Endothelial cell (in vitro differentiated cells): ENCODE measurements around the gene OR2A25. TPM values are rescaled to one million over a fixed set of nuclear protein-coding genes. Genes with fewer than 3 reads are reported as not detected.

Source experiments
- DNase-seq: peaks from one replicate; pipeline ENCODE4 v3.0.0; 2021; ENCODE audit warnings: low spot score
- H3K27ac Mint-ChIP-seq: one replicate; pipeline ENCODE4 v1.8.0; 2021; ENCODE audit warnings: mixed read lengths, inconsistent platforms; ENCODE audit not compliant: unreplicated experiment
- H3K27me3 Mint-ChIP-seq: one replicate; pipeline ENCODE4 v1.8.0; 2021; ENCODE audit warnings: mild to moderate bottlenecking, moderate library complexity, mixed read lengths, inconsistent platforms; ENCODE audit not compliant: unreplicated experiment
- H3K36me3 Mint-ChIP-seq: one replicate; pipeline ENCODE4 v1.8.0; 2021; ENCODE audit warnings: mild to moderate bottlenecking, low read depth, mixed read lengths, inconsistent platforms; ENCODE audit not compliant: unreplicated experiment
- H3K4me1 Mint-ChIP-seq: one replicate; pipeline ENCODE4 v1.8.0; 2021; ENCODE audit warnings: mild to moderate bottlenecking, mixed read lengths, inconsistent platforms; ENCODE audit not compliant: unreplicated experiment
- H3K4me3 Mint-ChIP-seq: one replicate; pipeline ENCODE4 v1.8.0; 2021; ENCODE audit warnings: mild to moderate bottlenecking, mixed read lengths, inconsistent platforms; ENCODE audit not compliant: unreplicated experiment
- H3K9me3 Mint-ChIP-seq: one replicate; pipeline ENCODE4 v1.8.0; 2021; ENCODE audit warnings: mixed read lengths, inconsistent platforms; ENCODE audit not compliant: unreplicated experiment
- long read RNA-seq: library from polyadenylated mRNA; unstranded; transcript quantifications from one replicate; pipeline ENCODE4 v2.0.0, GENCODE V29; 2020; ENCODE audit not compliant: unreplicated experiment
- total RNA-seq: library from RNA; stranded (reverse); fragmentation: NEBNext Ultra II Directional; extraction: Animal tissue kit (Norgen Biotek cat#: 25700); gene quantifications from one replicate; pipeline ENCODE4 v1.2.1, GENCODE V29; 2021; ENCODE audit not compliant: unreplicated experiment
- TF ChIP-seq, protein P1 (sequence below): fragments of 200-600 bp; sonication (generic); IDR thresholded peaks from one replicate; pipeline ENCODE4 v1.5.0; 2021; ENCODE audit warnings: antibody characterized with exemption; ENCODE audit not compliant: unreplicated experiment

The OR2A25 gene, protein sequence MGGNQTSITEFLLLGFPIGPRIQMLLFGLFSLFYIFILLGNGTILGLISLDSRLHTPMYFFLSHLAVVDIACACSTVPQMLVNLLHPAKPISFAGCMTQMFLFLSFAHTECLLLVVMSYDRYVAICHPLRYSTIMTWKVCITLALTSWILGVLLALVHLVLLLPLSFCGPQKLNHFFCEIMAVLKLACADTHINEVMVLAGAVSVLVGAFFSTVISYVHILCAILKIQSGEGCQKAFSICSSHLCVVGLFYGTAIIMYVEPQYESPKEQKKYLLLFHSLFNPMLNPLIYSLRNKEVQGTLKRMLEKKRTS
- not detected for total RNA-seq
- long read RNA-seq, result 0 reads

DNA sequence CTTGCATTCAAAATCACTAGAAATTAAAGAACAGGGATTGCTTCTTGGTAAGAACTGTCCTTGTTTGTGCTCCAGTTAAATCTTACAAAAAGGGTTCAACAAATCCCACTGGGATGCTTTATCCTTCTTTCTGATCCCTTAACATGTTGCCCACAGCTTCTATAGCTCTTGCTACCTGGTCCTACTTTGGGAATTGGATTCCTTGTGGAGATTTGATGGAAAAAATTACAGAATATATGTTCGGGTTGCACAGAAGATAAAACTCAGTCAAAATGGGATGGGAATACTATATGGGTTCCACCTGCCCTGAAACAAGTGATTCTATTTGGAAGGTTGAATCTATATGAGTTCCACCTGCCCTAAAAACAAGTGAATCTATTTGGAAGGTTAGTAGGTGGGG is at the start of gene OR2A25:
Gene OR2A25, plus strand, starts transcription at position 301 of the 400 bp plus-strand sequence. CDS start 4,409 bp downstream, outside the sequence.
- H3K9me3 Mint-ChIP-seq, result no peaks in the 10 kb centered on the region
- no peak within 1 kb of the TSS for H3K4me3 Mint-ChIP-seq
- TF ChIP-seq, protein P1, sequence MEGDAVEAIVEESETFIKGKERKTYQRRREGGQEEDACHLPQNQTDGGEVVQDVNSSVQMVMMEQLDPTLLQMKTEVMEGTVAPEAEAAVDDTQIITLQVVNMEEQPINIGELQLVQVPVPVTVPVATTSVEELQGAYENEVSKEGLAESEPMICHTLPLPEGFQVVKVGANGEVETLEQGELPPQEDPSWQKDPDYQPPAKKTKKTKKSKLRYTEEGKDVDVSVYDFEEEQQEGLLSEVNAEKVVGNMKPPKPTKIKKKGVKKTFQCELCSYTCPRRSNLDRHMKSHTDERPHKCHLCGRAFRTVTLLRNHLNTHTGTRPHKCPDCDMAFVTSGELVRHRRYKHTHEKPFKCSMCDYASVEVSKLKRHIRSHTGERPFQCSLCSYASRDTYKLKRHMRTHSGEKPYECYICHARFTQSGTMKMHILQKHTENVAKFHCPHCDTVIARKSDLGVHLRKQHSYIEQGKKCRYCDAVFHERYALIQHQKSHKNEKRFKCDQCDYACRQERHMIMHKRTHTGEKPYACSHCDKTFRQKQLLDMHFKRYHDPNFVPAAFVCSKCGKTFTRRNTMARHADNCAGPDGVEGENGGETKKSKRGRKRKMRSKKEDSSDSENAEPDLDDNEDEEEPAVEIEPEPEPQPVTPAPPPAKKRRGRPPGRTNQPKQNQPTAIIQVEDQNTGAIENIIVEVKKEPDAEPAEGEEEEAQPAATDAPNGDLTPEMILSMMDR, result no peak
- no peak for DNase-seq
- H3K27ac Mint-ChIP-seq, result no peak within 1 kb of the TSS
- no peaks in the 10 kb centered on the region for H3K27me3 Mint-ChIP-seq
- no peaks in the 10 kb centered on the region for H3K36me3 Mint-ChIP-seq
- no peaks in the 10 kb centered on the region for H3K4me1 Mint-ChIP-seq

DNA sequence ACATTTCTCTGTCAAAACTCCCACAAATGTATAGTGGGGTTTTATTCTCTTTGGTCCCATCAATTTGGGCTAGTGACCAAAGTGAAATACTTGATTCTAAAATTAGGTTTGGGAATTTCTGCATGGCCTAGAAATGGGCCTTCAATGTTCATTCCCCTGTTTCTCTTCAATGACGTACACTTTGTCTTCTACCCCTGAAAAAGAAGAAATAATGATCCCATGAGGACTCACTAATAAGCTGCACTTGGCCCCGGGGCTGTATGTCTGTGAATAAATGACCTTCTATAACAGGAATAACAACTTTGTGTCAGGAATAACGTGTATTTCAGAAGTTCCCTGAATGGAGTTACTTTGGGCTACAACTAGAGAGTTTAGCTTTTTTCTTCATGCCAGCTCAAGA is 49.3 kb upstream of the OR2A25 start:
- TF ChIP-seq, protein P1, result no peak
- no peaks in the 10 kb centered on the region for H3K9me3 Mint-ChIP-seq
- no peak overlapping the region for H3K4me3 Mint-ChIP-seq
- peaks cover 14% of the 10 kb centered on the region for H3K4me1 Mint-ChIP-seq
- no peak for DNase-seq
- no peaks in the 10 kb centered on the region for H3K36me3 Mint-ChIP-seq
- H3K27ac Mint-ChIP-seq, result no peak overlapping the region
- H3K27me3 Mint-ChIP-seq, result peaks cover 2% of the 10 kb centered on the region

DNA sequence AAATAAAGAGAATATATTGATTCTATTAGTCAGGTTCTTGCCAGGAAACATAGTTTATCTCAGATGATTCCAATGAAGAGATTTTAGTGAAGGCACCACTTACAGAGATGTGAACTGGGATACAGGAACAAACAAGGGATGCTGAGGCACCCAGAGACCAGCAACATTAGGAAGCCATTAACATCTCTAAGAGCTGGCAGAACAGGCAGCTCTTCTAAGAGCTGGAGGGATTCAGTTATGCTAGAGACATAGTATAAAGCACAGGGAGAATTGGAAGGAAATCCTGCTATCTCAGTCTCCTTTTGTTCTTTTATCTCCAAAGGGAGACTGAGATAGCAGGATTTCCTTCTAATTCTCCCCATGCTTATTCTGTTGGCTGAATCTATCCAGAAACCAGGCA is 47.4 kb upstream of the OR2A25 start:
- TF ChIP-seq, protein P1, result no peak
- peak overlapping the region; percentile 84 for H3K27ac Mint-ChIP-seq
- H3K4me3 Mint-ChIP-seq, result no peak overlapping the region
- peaks cover 14% of the 10 kb centered on the region for H3K4me1 Mint-ChIP-seq
- no peaks in the 10 kb centered on the region for H3K36me3 Mint-ChIP-seq
- H3K9me3 Mint-ChIP-seq, result no peaks in the 10 kb centered on the region
- peaks cover 2% of the 10 kb centered on the region for H3K27me3 Mint-ChIP-seq
- no peak for DNase-seq

DNA sequence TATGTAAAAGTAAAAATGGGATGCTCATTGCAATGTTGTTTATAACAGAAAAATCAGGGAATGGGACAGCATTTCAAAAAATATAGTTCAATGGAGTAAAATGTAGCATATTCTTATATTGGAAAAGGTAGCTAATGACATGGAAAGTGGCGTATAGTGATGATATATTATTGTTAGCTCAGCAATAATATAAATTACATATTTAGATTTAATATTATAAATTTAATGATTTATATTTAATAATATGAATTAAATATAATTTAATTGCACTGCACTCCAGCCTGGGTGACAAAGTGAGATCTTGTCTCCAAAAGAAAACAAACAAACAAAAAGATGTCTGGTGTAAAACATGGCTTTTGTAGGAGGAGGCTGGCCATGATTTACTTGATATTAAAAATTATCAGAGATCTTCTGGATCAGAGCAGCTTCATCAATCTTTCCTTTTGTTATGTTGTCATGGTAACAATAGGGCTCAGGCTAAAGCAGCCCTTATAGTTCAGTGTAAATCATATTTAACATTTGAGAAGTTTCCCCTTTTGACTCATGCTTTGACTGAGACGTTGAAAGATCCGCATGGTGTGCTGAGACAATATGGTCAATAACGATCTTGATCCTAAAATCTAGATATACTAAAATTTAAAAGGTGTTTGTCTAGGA is 46.3 kb upstream of the OR2A25 start:
- Mint-ChIP-seq H3K27me3 (peaks cover 2% of the 10 kb centered on the region), H3K4me3 (no peak overlapping the region), H3K36me3 (no peaks in the 10 kb centered on the region), H3K4me1 (peaks cover 14% of the 10 kb centered on the region), H3K27ac (peak overlapping the region; percentile 61), H3K9me3 (no peaks in the 10 kb centered on the region)
- TF ChIP-seq, protein P1, result no peak
- DNase-seq, result no peak

DNA sequence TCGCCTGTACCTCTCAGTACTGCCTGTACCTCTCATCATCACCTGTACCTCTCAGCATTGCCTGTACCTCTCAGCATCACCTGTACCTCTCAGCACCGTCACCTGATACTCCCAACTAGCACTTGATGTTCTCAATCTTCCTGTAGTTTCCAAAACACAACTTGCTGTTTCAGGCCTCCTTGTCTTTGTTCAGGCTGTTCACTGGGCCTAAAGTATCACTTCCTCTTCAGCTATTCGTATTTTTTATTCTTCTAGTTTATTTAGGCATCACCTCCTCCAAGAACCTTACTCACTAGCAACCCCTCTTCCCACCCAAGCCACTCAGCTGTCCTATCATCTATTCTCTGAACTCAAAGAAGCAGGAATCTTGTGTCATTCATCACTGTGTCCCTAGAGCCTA is 45.4 kb upstream of the OR2A25 start:
- Mint-ChIP-seq H3K27ac (no peak overlapping the region), H3K4me3 (no peak overlapping the region), H3K4me1 (peaks cover 14% of the 10 kb centered on the region), H3K27me3 (no peaks in the 10 kb centered on the region), H3K9me3 (no peaks in the 10 kb centered on the region), H3K36me3 (no peaks in the 10 kb centered on the region)
- TF ChIP-seq, protein P1, result no peak
- DNase-seq, result no peak
